HG02981 (cell line): Measurements from ENCODE around the gene AMT.
"Not testable (repeated sequence)": the region's sequence is repeated elsewhere in the genome, so short reads cannot be mapped to it uniquely, and the experiment has no call there.

Experiments
- ATAC-seq: cut with Tn5 transposase; IDR thresholded peaks from one replicate; pipeline ENCODE4 v1.9.1; 2021; ENCODE audit warnings: mild to moderate bottlenecking, moderate library complexity; ENCODE audit not compliant: unreplicated experiment

The AMT gene

GRCh38 chr3:49427586-49427985, 5.3 kb upstream of the AMT start:
- ATAC-seq = no peak

GRCh38 chr3:49424816-49425215, 2.5 kb upstream of the AMT start:
- no peak for ATAC-seq

- ATAC-seq = no peak
Observed at GRCh38 chr3:49421890-49422378, 339 bp downstream of the AMT start.

- ATAC-seq = no peak
Observed at GRCh38 chr3:49417516-49418120, 4.7 kb downstream of the AMT start.

- no peak for ATAC-seq
Observed at GRCh38 chr3:49416867-49417266, 5.4 kb downstream of the AMT start.

GRCh38 chr3:49415931-49416601, 6.2 kb downstream of the AMT start:
- no peak for ATAC-seq

- ATAC-seq = no peak
Observed at GRCh38 chr3:49414753-49415152, 7.5 kb downstream of the AMT start.

- no peak for ATAC-seq
Observed at GRCh38 chr3:49413338-49413734, 8.9 kb downstream of the AMT start.

GRCh38 chr3:49412632-49413337, 9.5 kb downstream of the AMT start:
- ATAC-seq = no peak

- ATAC-seq = peak; percentile 65
Observed at GRCh38 chr3:49411968-49412631, 10.2 kb downstream of the AMT start, which contains the start of the genes RHOA and TCTA. Gene RHOA, minus strand, starts transcription at chr3:49411976. Its CDS starts 36,387 bp downstream, at chr3:49375589. Gene TCTA, plus strand, starts transcription at chr3:49412423. Its CDS starts 4 bp downstream, at chr3:49412427.

GRCh38 chr3:49411535-49411967, 10.7 kb downstream of the AMT start:
- ATAC-seq = peak; percentile 18

- no peak for ATAC-seq
Observed at GRCh38 chr3:49410846-49411534, 11.3 kb downstream of the AMT start.

GRCh38 chr3:49410066-49410845, 12.0 kb downstream of the AMT start:
- no peak for ATAC-seq

GRCh38 chr3:49406571-49407565, 15.4 kb downstream of the AMT start:
- ATAC-seq = no peak

- ATAC-seq = not testable (repeated sequence)
Observed at GRCh38 chr3:49405570-49405969, 16.7 kb downstream of the AMT start.

- ATAC-seq = no peak
Observed at GRCh38 chr3:49403891-49404290, 18.4 kb downstream of the AMT start.

- no peak for ATAC-seq
Observed at GRCh38 chr3:49401766-49402165, 20.5 kb downstream of the AMT start.

GRCh38 chr3:49399461-49399860, 22.8 kb downstream of the AMT start:
- no peak for ATAC-seq

- no peak for ATAC-seq
Observed at GRCh38 chr3:49397470-49397869, 24.8 kb downstream of the AMT start.
